ENCODE results near the gene GLI2. TPM values are rescaled to one million over a fixed set of nuclear protein-coding genes. Genes with fewer than 3 reads are reported as not detected.

GLI2 gene
- total and polyA plus RNA-seq, 2 of the 13 experiments (the other 11 are each of a cell fraction or from before 2014, with no cell fraction given): not detected

- no peak for TF ChIP-seq HCFC1 (IDR thresholded peaks at IDR 0.05; ENCODE audit: low read depth, low read length)
- TF ChIP-seq ZNF83 (CRISPR knock-in tag; IDR thresholded peaks at IDR 0.05; ENCODE audit: borderline replicate concordance): no peak
- TF ChIP-seq ZSCAN29 (CRISPR knock-in tag; conservative IDR thresholded peaks at IDR 0.05): no peak
- no peak for TF ChIP-seq ZNF776 (CRISPR knock-in tag; IDR thresholded peaks at IDR 0.05)
- TF ChIP-seq NFIB (CRISPR knock-in tag; IDR thresholded peaks at IDR 0.05; ENCODE audit: borderline replicate concordance): no peak
- no peak for TF ChIP-seq ZNF326 (CRISPR knock-in tag; IDR thresholded peaks at IDR 0.05; ENCODE audit: borderline replicate concordance)
Observed at GRCh38 chr2:120776649-120777048, 41.0 kb downstream of the GLI2 start (continued).

- Histone ChIP-seq H4K20me1 (ENCODE audit: insufficient read depth, low read length) (no peaks in the 10 kb centered on the region; the same call in 1 of the 2 replicates), H3K27ac (ENCODE audit: extremely low read length, insufficient read depth, low read length) (no peak overlapping the region), H3K9ac (ENCODE audit: insufficient read depth, low read depth, low read length) (no peak overlapping the region), H2AFZ (ENCODE audit: low read length) (no peak overlapping the region), H3K9me3 (ENCODE audit: low read length) (no peaks in the 10 kb centered on the region), H3K4me1 (ENCODE audit: insufficient read depth, low read length) (no peaks in the 10 kb centered on the region), H3K36me3 (replicated peaks in 1 of 2; ENCODE audit: control insufficient read depth in 1 of 2, insufficient read depth in 2 of 2, low read length in 2 of 2) (no peaks in the 10 kb centered on the region), H3K4me2 (ENCODE audit: low read depth, low read length) (no peak overlapping the region), H3K79me2 (ENCODE audit: insufficient read depth, low read length) (no peaks in the 10 kb centered on the region), H3K27me3 (ENCODE audit: control insufficient read depth in 1 of 2, insufficient read depth in 2 of 2, low read length in 2 of 2) (peaks cover 12 to 85% of the 10 kb centered on the region in 2 experiments; a peak in 4 of 5 replicates), H3K4me3 (replicated peaks in 1 of 3; ENCODE audit: insufficient read depth in 1 of 3, low read depth in 2 of 3, low read length in 3 of 3) (no peak overlapping the region)
- ATAC-seq (no peak), FAIRE-seq (no peak), DNase-seq (ENCODE audit: low spot score) (no peak)
- WGBS (ENCODE audit: low lambda C conversion rate): 8% methylated on average over 10 of the region's 14 CpGs
- in situ Hi-C loops (cut with HindIII; ENCODE audit: extremely low pct_ligation_motif_present, low pct_unique_long_range_greater_than_20kb): no loop called here
- POLR2A ChIA-PET: no interaction called here
- CTCF ChIA-PET (ENCODE audit: low intra/inter-chr PET ratio, low total read pairs): no interaction called here
- BruUV-seq (replicated peaks): no TSS peak
- intact Hi-C loops (cut with micrococcal nuclease; ENCODE audit: unreplicated experiment): no loop called here
- TF ChIP-seq MTF1 (CRISPR knock-in tag; IDR thresholded peaks at IDR 0.05) (no peak), TRIM22 (IDR thresholded peaks at IDR 0.05) (peak; percentile 42; the same call in 1 of the 2 replicates), FOXP1 (IDR thresholded peaks at IDR 0.05) (peak; percentile 16; the same call in 1 of the 2 replicates), FOXP1 (CRISPR knock-in tag; IDR thresholded peaks at IDR 0.05) (no peak), ZNF674 (CRISPR knock-in tag; IDR thresholded peaks at IDR 0.05; ENCODE audit: low read depth) (no peak), SP5 (CRISPR knock-in tag; IDR thresholded peaks at IDR 0.05; ENCODE audit: borderline replicate concordance, low read depth) (no peak), ZNF274 (CRISPR knock-in tag; IDR thresholded peaks at IDR 0.05) (no peak), NONO (IDR thresholded peaks at IDR 0.05) (0 out of 2 replicates have a peak, but pooled peaks have one; percentile 29), NONO (CRISPR knock-in tag; conservative IDR thresholded peaks at IDR 0.05) (no peak), ZBTB46 (CRISPR knock-in tag; IDR thresholded peaks at IDR 0.05; ENCODE audit: borderline replicate concordance) (no peak), ZNF282 (IDR thresholded peaks at IDR 0.05; ENCODE audit: partially characterized antibody) (peak; percentile 71), CREB1 (IDR thresholded peaks at IDR 0.05) (peak; percentile 14; the same call in 1 of the 2 replicates), CREB1 (CRISPR knock-in tag; IDR thresholded peaks at IDR 0.05) (no peak)
- TF ChIP-seq, protein P1, sequence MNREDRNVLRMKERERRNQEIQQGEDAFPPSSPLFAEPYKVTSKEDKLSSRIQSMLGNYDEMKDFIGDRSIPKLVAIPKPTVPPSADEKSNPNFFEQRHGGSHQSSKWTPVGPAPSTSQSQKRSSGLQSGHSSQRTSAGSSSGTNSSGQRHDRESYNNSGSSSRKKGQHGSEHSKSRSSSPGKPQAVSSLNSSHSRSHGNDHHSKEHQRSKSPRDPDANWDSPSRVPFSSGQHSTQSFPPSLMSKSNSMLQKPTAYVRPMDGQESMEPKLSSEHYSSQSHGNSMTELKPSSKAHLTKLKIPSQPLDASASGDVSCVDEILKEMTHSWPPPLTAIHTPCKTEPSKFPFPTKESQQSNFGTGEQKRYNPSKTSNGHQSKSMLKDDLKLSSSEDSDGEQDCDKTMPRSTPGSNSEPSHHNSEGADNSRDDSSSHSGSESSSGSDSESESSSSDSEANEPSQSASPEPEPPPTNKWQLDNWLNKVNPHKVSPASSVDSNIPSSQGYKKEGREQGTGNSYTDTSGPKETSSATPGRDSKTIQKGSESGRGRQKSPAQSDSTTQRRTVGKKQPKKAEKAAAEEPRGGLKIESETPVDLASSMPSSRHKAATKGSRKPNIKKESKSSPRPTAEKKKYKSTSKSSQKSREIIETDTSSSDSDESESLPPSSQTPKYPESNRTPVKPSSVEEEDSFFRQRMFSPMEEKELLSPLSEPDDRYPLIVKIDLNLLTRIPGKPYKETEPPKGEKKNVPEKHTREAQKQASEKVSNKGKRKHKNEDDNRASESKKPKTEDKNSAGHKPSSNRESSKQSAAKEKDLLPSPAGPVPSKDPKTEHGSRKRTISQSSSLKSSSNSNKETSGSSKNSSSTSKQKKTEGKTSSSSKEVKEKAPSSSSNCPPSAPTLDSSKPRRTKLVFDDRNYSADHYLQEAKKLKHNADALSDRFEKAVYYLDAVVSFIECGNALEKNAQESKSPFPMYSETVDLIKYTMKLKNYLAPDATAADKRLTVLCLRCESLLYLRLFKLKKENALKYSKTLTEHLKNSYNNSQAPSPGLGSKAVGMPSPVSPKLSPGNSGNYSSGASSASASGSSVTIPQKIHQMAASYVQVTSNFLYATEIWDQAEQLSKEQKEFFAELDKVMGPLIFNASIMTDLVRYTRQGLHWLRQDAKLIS (CRISPR knock-in tag; IDR thresholded peaks at IDR 0.05): no peak
Observed at GRCh38 chr2:120777170-120777751, 41.6 kb downstream of the GLI2 start.
